GM18861 (cell line): ENCODE measurements around the gene SLC25A48.

Experiments
- ATAC-seq: cut with Tn5 transposase; IDR thresholded peaks from one replicate; pipeline ENCODE4 v1.9.1; 2021; ENCODE audit not compliant: unreplicated experiment

SLC25A48 gene

DNA sequence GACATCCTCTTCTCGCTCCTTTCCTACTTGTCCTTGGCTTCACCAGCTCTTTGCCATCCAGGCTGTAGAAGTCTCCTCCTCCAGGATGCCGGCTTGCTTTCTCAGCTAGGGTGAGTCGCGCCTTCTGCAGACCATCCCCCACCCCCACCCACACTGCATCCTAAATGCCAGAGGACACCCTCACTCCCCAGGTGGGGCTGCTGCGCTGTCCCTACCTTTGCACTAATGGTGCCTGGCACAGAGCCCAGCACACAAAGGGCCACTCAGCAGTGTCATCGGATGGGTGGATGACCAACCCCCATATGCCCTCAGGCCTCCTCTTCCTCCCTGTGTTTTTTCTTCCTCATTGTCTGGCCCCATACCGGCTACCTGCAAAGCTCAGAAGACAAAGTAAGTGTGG, 46.3 kb downstream of the SLC25A48 start:
- no peak for ATAC-seq

DNA sequence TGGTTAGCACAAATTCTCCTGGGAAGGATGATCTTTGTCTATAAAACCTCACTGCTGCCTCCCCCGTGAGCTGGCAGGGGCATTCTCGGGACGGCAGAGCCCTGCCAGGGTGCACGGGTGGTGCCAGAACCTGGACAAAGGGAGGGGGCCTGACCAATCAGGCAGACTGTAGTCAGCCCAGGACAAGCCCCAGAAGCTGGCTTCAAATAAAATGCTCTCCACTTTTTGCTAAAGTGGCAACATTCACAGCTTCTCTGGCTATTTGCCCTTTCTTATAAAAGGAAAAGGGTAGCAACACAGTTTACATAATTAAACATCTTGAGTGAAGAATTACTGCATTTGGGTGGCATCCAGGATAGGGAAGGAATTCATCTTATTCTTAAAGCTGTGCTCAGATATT, 46.8 kb downstream of the SLC25A48 start:
- no peak for ATAC-seq

DNA sequence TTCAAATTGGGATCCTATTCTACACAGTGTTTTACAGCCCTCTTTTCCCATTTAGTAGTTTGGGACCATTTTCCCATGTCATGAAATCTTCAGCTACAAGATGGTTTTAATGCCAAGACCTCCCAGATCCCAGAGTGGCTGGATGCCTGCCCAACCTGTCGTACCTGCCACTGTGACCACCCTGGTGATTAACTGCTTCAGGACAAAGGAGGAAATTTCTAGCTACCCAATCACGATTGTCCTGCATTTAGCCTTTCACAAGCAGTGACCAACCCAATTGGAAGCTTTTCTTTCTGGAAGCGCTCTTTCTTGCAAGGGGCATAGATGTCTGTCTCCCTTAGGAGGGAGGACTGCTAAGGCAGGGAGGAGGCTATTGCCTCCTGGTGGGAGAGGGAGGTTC, 47.4 kb downstream of the SLC25A48 start:
- ATAC-seq = no peak

DNA sequence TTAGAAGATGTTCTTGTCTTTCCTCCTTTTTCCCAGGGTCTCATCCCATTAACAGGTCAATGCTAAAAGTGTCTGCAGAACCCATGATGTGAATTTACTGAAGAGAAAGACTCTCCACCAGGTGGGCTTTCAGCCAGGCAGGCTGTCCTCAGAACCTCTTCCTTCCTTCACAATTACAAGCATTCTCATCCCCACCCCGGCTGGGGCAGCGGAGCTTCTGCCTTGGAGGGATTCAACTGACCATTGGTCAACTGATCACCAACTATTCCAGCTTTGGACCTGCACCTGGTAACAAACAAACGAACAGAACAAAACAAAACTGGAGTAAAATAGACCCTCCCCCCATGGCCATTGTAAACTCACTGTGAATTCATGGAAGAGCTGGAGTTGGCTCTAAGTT, 48.6 kb downstream of the SLC25A48 start:
- no peak for ATAC-seq

DNA sequence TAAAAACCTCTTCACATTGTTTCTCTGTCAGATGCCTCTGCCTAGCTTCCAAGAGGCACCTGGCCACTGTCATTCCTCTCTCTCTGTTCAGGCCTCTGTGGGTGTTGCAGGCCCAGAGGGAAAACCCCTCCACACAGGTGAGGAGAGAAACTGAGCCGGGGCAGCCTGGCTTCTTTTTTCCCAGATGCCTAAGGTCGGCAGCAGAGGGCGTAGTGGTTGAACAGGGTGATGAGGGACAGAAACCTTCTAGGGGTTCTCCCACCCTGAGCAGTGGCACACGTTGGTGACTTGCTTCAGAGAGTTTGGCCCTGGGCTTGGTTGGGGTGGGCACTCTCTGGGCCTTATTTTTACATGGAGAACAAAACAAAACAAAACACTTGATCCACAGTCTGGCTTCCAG, 49.0 kb downstream of the SLC25A48 start:
- no peak for ATAC-seq

DNA sequence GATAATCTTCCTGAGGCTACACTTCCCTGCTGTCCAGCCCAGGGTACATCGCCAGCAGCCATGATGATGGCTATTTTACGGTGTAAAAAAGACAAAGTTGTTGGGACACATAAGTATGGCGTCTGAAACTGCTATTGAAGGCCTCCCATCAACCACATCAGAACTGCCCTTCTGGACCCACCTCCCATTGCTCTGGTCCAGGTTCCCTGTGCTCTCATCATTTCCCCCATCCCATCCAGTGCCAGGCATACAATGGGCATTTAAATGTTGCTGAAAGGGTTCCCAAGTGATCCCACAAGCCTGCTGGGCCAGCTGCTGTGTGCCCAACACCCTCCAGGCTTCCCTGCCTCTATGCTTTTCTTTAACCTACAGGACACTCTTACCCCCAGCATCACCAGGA, 50.6 kb downstream of the SLC25A48 start:
- ATAC-seq = no peak

DNA sequence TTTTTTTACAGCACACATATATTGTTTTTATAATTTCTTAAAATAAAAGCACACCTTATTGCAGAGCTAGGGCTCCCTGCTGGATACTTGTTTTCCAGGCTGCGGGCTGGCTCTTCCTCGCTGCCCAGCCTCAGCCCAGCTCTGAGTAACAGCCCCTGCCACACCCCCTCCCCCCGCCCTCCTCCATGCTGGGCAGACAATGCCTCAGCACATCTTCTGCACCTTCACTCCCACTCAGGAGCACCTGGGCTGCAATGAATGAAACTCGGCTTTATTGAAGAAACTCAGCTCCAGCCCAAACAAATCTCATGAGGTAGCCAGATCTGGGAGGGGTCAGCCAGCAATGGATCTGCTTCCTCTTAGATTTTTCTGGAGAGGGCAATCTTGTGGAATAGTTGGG, 51.7 kb downstream of the SLC25A48 start:
- ATAC-seq = no peak

DNA sequence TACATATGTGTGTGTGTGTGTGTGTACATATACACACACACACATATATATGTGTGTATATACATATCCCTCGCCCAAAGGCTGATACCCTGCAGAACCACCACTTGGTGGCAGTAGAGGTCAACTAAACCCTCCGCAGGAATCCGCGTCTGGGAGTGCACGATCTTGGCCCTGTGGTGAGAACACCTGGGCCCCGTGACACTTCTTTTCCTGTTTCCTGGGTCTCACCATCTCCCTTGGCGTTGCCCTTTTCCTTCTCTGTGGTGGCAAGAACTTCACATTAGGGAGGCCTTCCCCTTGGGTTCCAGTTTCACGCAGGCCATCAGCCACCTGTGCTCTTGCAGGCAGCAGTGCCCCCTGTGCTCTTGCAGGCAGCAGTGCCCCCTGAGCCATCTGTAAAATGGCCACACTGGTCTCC, 53.0 kb downstream of the SLC25A48 start:
- ATAC-seq = peak; percentile 90

DNA sequence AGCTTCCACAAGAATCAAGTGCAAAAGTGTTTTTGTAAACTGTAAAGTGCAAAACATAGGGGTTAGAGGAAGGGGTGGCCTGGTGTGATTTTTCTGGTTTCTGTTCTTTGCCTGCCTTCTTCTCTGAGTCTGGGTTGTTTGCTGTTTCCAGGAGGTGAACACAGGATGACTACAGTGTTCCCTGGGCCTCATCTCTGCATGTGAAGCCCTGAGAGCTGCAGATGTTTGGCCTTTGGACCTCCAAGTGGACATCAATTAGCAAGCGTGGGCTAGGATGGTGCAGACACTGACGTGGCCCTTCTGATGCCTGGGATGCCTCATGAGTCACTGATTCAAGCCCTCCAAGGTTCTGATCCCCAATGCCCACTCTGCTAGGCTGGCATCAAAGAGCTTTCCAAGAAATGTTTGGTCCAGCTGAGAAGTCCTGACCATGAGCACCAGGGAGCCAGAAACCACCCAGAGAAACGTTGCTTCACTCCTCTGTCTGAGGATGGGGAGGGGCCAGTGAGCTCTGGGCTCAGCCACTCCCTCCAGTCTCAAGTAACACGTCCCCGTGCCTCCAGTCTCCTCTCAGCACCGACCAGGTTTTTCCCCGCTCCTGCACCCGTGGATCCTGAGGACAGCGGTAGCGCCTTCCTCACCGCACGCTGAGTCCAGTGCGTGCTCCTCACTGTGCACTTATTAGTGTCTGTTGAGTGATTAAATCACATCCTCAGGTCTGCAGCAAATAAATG, 53.6 kb downstream of the SLC25A48 start:
- ATAC-seq = no peak

DNA sequence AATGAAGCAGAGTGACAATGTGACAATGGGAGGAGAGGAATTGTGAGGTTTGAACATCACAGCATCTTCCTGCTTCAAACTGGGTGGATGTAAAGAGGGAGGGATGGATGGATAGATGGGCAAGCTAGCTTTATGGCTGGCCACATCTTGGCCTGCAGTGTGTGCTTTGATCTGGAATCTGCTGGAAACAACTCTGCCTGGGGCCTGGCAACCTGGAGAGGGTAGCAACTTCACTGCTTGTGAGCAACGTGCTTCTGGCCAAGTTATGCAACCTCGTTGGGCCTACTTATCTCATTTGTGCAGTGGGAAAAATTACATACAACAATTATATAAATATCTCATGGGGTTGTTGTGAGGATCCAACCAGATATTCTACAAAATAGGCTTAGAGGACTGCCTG, 55.8 kb downstream of the SLC25A48 start:
- no peak for ATAC-seq

DNA sequence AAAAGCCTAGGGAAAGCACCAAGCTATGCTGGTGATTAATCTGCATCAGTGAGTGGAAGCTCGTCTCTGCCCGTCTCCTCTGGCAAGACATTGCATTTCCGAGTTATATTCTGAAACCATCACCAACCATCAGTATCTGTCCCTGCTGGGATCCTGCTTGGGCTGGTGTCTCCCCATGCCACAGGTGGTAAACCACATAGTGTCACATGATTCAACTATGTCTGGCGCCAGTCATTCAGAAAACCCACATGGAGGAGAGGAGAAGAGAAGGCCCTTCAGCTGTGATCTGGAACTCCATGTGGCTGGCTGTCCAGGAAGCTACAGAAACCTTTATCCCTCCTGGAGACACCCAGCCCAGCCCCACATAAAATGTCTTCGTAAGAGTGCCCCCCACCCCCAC, 56.4 kb downstream of the SLC25A48 start:
- ATAC-seq = peak; percentile 63

DNA sequence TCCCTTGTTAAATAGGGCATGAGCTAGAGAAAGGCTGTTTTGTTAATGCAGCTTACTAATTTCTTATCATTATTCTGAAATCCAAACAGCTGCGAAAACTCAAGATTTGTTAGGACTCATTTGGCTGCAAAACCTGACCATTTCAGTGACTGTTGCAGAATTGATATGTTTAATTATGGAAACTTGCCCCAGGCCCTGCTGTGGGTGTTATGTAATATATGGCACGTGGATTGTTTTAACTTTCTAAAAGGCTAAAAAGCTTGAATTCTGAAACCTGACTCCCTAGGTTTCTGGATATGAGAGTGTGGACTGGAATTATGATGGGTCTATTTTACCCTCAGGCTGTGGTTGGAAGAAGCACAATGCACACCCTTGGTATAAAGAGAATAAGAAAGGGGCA, 56.8 kb downstream of the SLC25A48 start:
- no peak for ATAC-seq

DNA sequence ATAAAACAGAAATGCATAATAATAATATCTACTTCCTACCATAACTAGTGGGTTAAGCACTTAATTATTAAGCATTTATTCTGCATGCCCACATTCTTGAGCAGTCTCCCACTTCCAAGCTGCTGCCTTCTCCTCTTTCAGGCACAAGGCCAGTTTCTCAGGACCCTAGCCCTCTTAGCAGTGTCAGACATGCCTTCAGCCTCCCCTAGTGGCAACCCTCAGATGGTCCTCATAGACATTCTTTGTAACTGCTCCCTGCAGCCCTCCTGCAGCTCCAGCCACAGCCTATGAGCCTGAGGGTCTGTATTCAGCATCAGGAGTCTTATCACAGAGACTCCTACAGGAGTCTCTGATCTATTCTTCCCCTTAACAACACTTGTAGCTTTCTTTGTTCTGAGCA, 57.3 kb downstream of the SLC25A48 start:
- no peak for ATAC-seq

DNA sequence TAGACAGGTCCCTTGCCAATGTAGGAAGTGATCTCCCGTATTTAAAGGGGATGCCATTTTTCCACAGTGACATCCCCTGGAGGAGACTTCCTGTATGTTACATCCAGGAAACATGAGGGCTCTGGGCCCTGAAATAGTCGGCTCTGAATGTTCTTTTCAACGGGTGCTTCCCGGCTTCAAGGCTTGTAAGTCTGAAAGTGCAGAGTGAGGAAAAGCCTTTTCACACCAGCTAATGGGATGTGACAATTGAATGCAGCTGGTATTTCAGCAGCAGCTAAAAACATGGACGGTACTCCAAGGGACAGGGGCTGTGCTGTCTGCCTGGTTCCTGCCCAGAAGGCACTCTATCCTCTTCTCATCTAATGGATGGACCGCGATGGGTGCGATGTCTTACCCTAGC, 59.8 kb downstream of the SLC25A48 start:
- no peak for ATAC-seq

DNA sequence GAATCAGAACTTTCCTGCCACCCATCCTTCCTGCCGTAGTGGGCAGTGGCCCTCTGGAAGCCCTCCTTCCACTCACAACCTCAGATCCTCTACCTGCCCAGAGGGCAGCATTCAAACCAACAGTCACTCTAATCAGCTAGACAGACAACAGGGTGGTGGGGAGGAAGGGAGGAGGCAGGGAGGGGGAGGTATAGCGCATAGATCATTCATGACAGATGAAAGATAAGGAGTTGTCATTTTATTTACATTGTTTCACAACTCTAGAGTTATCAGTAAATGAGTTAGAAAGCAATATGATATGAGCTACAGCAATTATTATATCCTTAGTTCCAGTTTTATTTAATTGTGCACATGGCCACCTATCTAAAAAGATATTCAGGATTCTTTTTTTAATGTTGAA, 60.3 kb downstream of the SLC25A48 start:
- no peak for ATAC-seq

DNA sequence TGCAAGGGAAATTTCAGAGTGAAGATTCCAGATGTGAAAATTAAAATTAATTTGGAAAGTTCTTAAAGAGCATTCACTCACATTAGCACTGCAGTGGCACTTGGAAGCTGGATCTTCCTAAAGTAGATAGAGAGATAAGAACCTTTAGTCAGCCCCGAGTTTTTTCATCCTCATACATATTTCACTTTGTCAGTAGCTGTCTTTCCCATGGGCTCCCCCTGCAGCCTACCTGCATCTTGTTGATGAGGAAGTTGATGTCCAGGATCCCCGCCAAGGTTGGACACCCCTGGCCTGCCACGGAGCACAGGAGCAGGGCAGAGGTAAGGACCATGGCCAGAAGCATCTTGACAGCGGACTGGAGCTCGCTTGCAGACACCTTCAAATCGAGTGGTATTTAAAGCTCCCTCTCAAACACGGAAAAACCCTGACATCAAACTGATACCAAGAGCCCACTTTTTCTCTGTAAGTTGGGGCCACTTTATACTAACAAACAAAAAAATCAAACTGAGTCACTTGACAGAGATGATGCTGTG, 61.1 kb downstream of the SLC25A48 start, which contains the start of gene IL9:
Gene IL9 (minus strand): TSS at position 368 of the 533 bp plus-strand sequence. CDS start 25 bp downstream, at position 343.
- no peak for ATAC-seq

DNA sequence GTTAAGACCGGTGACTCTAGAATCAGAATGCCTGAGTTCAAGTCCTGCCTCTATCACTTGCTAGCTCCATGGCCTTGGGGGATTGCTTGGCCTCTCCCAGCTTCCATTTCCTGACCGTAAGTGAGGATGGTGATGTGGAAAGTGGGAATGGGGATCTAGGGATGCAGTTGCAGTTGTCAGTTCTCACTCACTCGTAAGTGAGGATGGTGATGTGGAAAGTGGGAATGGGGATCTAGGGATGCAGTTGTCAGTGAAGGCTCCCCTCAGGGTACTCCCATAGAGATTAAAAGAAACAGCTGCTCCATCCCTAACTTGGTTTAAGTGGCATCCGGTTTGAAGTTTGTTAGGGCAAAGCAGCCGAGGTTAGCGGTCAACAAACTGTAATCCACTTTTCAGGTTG, 64.2 kb downstream of the SLC25A48 start:
- no peak for ATAC-seq

DNA sequence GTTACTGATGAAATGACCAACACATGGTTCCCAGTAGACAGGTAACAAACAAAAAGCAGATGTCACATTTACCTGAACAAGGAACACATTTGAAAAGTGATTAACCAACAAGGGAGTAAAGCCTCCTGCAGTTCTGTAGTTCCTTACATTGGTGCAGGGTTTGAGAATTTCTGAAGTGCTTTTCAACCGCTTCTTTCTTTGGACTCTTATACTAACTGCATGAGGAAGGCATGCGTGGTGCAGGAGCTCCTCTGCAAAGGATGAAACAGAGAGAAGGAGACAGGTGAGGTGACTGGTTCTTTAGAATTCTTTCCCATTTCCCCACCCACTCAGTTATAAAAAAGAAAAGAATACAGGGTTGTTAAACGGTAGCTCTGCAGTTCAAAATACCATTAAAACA, 65.8 kb downstream of the SLC25A48 start:
- no peak for ATAC-seq

DNA sequence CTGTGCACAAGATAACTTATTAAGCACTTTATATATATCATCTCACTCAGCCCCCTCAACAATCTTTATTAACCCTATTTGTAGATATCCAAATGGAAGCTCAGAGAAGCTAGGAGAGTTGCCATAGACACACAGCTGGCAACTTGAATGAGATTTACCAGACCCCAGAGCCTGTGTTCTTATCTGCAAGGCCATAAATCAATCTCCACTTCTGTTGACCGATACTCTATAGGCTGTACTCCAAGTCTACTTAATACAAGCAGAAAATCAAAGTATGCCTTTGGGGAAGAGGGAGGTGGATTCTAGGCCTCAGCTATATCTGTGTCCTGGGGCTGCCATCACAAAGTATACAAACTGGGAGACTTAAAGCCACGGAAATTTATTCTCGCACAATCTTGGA, 67.2 kb downstream of the SLC25A48 start:
- ATAC-seq = no peak

DNA sequence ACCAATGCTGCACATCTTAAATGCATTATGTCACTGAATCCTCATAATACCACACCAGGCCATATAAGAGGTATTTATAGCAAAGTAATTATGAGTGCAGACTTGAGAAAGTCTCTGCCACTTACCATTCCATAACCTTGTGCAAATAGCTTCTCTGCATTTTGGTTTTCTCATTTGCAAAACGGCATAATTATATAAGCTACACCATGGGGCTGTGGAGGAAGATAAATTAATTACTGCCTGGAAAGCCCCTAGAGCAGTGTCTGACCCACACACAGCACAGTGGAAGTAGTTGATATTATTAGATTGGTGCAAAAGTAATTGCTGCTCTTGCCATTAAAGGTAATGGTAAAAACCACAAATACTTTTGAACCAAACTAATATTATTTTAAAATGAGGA, 70.7 kb downstream of the SLC25A48 start:
- no peak for ATAC-seq

DNA sequence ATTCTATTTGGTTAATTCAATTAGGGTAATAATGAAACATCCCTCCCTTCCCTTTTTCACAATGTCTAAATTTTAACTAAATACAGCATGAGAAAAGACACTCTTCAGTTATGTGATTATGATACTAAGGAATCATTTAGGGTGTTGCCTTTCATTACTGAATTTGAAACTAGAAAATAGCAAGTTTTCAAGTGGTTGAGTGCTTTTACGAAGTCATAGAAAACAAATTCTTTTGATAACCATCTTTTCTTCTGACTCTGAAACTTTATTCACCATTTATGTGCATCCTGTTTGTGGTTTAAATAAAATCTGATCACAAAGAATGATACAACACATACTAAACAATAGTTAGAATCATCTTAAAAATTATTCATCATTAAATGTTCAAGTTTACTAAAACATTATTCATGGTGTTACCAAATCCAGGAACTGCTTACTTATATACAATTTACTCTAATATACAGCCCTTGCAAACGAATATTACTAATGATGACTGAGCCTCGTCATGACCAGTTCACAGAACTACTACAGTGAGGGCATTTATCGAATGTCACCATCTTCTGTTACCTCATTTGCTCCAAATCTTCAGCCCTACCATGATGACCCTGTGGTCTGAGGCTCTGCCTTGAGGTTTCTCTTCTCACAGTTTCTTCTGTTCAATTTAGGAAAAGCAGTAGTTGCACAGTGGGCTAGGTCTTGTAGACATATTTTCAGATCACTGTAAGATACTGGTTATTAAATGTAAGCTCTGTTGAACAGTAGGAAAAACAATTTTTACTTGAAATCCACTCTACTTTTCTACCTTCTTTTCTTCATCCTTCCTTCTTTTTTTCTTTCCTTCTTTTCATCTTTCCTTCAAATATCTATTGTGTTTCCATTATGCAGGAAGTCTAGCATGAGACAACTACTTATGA, 79.5 kb downstream of the SLC25A48 start:
- no peak for ATAC-seq

DNA sequence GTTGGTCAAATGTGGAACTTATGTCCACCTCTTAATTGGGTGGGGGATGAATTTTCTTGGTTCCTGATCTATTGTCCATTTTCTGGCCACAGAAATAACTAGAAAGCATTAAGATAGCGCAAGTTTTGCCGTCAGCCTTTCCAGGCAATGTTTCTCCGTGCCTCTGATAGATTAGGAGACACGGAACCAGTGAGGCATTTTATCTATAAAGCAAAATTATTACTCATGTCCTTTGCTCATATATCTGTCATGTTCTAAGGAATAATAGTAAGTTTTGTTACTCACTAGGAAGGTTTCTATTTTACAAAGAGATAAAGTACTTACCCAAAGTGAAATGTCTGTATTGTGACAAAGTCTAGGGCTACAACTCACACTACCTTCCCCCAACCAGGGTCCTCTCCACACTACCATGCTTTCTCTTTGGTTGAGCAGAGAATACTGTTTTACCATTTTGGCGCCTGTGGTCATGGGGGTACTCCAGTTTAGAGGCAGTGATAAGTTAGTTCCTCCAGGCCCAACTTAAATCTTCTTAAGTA, 81.1 kb downstream of the SLC25A48 start:
- ATAC-seq = no peak
